IMR-90 (cell line): ENCODE data around the gene PDRG1.

Experiments
- RAD21 ChIP-seq: IDR thresholded peaks from 2 replicates; pipeline ENCODE4 v1.6.1; 2012; ENCODE audit warnings: low read length, improper control_type of control experiment
- USF2 ChIP-seq: fragments of 150-350 bp; IDR thresholded peaks from 2 replicates; pipeline ENCODE4 v1.6.1; 2017; ENCODE audit warnings: mild to moderate bottlenecking, antibody characterized with exemption, low read length, low read depth
- TF ChIP-seq, protein P1 (sequence below): conservative IDR thresholded peaks from 2 replicates; pipeline ENCODE4 v1.5.1; 2012; ENCODE audit warnings: mild to moderate bottlenecking, low read depth, low read length, improper control_type of control experiment

DNA sequence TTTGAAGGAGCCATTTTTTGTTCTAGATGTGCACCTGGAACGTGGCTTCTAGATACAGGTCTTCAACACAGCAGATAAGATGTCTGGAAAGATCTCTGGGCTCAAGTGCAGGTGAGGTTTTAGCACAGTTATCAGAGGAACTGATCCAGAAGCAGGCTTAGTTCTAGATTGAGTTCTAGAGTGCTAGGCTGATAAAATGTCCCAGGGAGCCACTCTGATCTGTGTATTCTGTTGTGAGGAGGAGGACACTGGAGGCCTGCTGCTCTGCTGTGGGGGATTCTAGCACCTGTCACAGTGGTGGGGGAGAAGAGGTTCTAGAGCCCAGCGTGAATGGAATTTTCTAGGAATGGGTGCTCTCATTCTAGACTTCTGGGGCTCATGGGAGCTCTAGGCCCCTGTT lies 46.4 kb upstream of the PDRG1 start:
- TF ChIP-seq RAD21 (no peak), USF2 (no peak)
- TF ChIP-seq, protein P1, sequence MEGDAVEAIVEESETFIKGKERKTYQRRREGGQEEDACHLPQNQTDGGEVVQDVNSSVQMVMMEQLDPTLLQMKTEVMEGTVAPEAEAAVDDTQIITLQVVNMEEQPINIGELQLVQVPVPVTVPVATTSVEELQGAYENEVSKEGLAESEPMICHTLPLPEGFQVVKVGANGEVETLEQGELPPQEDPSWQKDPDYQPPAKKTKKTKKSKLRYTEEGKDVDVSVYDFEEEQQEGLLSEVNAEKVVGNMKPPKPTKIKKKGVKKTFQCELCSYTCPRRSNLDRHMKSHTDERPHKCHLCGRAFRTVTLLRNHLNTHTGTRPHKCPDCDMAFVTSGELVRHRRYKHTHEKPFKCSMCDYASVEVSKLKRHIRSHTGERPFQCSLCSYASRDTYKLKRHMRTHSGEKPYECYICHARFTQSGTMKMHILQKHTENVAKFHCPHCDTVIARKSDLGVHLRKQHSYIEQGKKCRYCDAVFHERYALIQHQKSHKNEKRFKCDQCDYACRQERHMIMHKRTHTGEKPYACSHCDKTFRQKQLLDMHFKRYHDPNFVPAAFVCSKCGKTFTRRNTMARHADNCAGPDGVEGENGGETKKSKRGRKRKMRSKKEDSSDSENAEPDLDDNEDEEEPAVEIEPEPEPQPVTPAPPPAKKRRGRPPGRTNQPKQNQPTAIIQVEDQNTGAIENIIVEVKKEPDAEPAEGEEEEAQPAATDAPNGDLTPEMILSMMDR = no peak
